T-helper 2 cell (primary cell): ENCODE results near the gene GUSB.
A peak's percentile ranks its signal among the peaks of the same experiment; 100 is the strongest.
"Not testable (repeated sequence)": the region's sequence is repeated elsewhere in the genome, so short reads cannot be mapped to it uniquely, and the experiment has no call there.

Experiments used
- DNase-seq, 5 experiments: peaks; one replicate each; pipeline versions ENCODE4 v3.0.0 to v3.0.0-alpha.2; 2012 to 2022

Gene GUSB

DNA sequence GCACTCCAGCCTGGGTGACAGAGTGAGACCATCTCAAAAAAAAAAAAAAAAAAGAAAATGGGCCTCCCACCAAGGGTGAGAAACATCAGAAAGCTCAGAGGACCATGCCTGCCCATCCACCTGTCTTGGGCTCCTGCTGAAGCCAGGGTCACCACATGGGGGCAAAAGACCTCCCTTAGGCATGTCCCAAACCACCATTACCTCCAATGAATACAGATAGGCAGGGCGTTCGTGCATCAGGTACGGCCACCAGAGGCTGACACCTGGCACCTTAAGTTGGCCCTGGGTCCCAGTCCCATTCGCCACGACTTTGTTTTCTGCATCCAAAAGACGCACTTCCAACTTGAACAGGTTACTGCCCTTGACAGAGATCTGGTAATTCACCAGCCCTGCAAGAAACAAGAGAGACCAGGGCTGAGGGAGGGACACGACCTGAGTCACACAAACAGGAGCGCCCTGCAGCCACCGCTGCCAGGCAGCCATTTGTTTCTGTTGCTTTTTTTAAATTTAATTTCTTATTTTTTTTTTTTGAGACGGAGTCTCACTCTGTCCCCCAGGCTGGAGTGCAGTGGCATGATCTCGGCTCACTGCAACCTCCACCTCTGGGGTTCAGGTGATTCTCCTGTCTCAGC, 6.1 kb downstream of the GUSB start:
- DNase-seq, result no peak

DNA sequence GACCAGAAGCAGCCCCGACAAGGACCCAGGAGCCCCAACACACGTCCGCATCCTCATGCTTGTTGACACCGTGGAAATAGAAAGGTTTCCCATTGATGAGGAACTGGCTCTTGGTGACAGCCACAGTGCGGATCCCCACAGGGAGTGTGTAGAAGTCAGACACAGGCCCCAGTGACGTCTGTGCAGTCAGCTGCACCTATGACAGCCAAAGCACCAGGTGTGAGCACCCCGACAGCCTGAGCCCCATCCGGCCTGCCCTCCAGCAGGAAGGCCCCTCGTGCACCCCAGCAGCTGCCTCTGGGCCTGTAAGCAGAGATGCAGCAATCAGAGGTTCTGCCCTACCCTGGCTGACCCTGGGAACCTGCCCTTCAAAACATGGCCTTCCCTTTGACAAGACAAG, 7.1 kb downstream of the GUSB start:
- no peak for DNase-seq

DNA sequence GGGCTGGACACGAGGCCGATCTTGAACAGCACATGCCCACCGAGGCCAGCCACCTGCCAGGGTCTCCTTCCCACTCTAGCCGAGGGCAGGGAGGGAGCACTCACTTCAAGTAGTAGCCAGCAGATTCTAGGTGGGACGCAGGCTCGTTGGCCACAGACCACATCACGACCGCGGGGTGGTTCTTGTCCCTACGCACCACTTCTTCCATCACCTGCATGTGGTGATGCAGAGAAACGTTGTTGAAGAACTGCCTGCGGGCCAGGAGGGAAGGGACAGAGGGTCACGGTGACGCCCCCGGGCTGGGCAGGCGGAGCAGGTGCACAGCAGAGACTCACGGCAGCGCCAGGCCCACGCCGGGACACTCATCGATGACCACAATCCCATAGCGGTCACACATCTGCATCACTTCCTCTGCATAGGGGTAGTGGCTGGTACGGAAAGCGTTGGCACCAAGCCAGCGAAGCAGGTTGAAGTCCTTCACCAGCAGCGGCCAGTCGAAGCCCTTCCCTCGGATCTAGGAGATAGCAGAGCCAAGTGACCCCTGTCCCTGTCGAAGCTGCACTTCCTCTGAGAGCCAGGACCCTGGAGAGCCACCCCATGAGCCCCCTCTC, 7.7 kb downstream of the GUSB start:
- no peak for DNase-seq

DNA sequence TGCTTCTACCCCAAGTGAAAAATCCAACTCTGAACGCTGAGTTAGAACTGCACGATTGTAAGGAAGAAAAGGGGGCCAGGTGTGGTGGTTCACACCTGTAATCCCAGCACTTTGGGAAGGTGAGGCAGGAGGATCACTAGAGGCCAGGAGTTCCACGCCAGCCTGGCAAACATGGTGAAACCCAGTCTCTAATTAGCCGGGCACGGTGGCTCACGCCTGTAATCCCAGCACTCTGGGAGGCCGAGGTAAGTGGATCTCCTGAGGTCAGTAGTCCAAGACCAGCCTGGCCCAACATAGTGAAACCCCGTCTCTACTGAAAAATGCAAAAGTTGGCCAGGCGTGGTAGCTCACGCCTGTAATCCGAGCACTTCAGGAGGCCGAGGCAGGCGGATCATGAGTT, 9.0 kb downstream of the GUSB start:
- DNase-seq, result no peak

DNA sequence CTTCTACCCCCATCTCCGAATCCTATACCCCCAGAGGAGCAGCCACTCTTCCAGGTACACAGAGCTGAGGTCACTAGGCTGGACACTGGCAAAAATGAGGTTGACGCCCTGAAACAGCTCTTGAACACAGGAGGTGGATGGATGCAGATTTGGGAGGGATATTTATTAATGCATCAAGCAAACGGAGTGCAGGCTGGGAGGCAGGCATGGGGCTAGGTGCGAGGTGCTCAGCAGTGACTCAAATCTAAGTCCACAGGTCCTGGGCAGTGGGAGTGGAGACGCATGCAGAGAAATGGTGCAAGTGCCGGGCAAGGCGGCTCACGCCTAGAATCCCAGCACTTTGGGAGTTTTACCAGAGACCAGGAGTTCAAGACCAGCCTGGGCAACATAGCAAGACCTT, 11.0 kb downstream of the GUSB start:
- no peak for DNase-seq

DNA sequence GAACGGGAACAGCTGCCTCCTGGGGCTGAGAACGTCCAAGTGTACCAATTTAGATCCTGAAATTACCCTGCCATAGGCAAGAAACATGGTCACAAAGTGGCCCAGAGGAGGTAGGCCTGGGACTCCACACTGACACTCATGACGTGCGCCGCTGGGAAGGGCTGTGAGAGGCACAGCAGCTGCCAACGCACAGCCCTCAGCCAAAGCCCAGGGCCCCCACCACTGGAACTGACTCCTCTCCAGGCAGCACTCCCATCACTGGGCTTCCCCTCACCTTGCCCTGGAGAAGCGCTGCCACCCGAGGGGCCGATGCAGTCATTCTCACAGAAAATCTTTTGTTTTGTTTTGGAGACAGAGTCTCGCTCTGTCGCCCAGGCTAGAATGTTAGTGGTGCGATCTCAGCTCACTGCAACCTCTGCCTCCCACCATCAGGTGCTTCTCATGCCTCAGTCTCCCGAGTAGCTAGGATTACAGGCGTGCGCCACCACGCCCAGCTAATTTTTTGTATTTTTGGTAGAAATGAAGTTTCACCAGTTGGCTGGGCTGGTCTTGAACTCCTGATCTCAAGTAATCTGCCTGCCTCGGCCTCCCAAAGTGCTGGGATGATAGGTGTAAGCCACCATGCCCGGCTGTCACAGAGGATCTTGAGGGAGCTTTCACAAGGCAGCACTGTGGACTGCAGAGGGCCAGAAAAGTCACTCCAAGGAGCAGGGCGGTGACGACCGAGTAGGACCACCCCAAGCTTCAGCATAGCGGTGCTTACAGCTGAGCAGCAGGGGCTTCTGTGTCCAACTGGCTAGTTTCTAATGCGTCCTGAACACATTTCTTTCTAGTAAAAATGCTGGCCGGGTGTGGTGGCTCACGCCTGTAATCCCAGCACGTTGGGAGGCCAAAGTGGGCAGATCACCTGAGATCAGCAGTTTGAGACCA, 13.5 kb downstream of the GUSB start:
- DNase-seq, result no peak

DNA sequence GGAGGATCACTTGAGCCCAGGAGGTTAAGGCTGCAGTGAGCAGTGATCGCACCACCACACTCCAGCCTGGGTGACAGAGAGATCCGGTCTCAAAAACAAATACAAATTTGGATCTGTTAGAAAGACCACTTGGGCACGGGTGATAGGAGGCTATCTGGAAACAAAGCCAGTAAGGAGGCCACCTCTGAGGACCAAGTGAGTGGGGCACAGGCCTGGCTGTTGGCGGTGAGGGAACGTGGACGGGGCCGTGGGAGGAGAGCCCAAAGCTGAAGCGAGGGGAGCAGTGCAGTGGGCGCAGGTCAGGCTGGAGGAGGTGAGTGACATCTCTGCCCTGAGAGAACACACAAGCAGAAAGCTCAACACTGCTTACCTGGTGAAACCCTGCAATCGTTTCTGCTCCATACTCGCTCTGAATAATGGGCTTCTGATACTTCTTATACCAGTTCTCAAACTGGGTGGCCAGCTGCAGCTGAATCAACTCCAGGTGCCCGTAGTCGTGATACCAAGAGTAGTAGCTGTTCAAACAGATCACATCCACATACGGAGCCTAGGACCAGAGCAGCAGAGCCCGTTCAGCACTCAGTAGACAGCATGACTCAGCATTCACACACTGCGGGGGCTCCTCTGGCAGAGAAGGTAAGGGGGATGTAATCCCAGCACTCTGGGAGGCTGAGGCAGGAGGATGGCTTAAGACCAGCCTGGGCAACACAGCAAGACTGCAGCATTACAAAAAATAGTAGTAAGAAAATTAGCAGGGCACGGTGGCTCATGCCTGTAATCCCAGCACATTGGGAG, 14.5 kb downstream of the GUSB start:
- no peak for DNase-seq

DNA sequence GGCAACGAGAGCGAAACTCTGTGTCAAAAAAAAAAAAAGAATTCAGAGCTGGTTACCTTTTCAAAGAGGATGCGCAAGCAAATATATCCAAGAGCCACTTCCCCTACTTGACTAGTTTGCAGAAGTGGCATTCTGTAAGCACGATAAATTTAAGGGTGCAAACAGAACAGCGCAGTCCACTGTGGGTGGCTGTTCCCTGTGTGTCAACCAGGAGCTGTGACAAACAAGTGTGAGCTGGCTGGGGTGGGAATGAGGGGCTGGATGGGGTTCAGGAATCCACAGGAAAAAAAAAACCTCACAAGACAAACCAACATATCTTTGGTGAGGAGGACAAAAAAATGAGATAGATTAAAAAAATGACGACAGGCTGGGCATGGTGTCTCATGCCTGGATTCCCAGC, 15.9 kb downstream of the GUSB start:
- no peak for DNase-seq

DNA sequence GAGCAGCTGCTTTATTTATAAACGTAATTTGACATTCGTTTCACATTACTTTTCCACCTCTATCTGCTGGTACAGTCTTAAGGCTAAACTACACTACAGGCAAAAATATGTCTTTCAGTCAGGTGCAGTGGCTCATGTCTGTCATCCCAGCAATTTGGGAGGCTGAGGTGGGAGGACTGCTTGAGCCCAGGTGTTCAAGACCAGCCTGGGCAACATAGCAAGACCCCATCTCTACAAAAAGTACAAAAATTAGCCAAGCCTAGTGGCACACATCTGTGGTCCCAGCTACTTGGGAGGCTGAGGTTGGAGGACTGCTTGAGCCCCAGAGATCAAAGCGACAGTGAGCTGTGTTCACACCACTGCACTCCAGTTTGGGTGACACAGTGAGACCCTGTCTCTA, 17.3 kb downstream of the GUSB start:
- DNase-seq, result not testable (repeated sequence)

DNA sequence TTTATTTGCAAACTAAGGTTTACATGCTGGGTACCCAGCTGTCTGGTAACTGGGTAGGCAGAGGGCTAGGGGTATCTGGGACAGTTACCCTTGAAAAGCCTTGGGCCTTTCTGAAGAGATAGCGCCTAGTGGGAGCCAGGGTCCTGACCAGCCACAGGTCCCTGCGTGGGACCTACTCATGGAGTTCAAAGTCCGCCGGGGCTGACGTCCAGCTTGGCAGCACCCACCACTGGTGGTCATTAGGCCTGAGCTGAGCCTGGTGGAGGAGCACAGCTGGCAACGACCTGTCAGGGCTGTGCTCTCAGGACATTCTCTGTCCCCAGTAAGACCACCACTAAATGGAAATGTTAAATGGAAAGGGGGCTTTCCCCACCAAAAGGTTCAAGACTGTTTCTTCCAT, 20.0 kb downstream of the GUSB start:
- no peak for DNase-seq

DNA sequence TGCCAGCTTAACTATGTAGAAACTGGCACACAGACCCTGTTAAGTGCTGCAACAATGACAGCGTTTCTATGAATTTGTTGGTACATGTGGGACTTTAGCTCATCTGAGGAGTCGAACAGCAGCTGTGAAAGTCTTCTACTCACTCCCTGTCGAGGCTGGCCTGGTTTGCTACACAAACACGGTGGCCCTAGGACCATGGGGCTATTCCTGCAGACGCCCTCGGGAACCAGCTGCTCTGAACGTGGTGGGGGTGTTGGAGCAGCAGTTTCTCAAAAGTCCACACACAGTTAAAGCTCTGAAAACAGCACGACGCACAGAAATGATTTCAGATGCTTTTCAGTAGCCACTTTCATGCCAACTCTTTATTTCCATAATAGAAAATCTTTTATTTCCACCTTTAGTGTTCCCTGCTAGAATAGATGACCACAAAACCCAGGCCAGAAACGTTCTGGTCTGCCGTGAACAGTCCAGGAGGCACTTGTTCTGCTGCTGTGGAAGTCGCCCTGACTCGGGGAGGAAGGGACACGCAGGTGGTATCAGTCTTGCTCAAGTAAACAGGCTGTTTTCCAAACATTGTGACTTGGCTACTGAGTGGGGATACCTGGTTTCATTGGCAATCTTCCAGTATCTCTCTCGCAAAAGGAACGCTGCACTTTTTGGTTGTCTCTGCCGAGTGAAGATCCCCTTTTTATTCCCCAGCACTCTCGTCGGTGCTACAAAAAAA, 21.5 kb downstream of the GUSB start:
- DNase-seq, result no peak

DNA sequence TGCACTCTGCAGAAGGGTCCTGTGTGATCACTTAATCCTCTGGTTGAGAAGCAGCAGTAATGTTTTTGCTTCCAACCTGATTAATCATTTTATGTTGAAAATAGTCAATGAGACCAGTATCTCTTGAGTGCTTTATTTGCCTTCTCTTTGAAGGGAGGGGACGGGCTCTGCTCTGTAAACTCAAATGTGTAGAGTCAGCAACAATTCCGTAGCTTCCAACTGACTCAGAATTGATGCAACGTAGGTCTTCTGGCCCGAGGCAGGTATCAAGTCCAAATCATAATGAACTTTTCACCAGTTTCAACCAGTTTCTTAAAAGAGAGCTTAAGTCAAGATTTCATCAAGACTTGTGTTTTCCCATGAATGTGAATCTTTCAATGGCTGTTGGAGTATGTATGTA, 26.3 kb downstream of the GUSB start:
- DNase-seq, result no peak

DNA sequence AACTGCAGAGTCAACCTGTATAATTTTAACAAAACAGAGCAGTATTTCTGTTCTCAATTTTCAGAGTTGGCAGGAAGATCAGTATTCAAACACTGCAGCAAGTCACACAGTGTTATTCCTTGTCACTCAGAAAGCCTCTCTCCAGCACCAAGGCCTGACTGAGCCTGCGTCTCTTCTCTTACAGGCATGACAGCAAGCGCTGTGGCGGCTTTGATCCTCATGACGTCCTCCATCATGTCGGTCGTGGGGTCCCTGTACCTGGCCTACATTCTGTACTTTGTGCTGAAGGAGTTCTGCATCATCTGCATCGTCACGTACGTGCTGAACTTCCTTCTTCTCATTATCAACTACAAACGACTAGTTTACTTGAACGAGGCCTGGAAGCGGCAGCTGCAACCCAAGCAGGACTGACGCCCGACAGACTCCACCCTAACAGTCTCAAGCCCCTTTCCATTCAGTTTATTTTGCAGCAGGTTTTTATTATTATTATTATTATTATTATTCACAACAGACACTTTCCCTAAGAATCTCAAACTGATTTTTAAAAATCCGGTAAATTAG, 28.0 kb downstream of the GUSB start:
- DNase-seq, result no peak

DNA sequence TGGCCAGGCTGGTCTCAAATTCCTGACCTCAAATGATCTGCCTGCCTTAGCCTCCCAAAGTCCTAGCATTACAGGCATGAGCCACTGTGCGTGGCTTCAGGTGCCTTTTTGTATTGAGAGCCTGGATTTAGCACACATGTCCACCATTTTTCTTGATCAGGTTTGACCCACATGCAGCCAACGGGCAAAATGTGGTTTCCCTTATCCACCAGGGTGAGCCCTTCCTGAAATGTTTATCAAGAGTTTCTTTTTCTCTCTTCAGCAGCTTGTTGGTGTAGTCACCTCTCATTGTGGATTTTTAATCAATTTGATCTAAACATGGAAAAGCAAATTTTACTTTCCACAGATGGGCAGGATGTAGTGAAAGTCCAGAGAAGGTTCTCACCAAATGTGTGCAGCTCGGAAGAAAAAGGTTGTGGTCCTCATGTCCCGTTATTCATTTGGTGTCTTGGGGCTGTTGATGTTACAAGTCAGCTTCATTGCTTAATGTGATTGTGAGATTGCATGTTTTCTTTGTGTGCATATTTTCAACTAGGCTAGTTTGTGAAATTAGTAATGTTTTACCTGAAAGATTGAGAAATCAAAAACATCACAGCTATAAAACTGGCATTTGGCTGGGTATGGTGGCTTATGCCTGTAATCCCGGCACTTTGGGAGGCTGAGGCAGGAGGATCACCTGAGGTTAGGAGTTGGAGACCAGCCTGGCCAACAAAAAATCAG, 28.9 kb downstream of the GUSB start:
- DNase-seq, result no peak

DNA sequence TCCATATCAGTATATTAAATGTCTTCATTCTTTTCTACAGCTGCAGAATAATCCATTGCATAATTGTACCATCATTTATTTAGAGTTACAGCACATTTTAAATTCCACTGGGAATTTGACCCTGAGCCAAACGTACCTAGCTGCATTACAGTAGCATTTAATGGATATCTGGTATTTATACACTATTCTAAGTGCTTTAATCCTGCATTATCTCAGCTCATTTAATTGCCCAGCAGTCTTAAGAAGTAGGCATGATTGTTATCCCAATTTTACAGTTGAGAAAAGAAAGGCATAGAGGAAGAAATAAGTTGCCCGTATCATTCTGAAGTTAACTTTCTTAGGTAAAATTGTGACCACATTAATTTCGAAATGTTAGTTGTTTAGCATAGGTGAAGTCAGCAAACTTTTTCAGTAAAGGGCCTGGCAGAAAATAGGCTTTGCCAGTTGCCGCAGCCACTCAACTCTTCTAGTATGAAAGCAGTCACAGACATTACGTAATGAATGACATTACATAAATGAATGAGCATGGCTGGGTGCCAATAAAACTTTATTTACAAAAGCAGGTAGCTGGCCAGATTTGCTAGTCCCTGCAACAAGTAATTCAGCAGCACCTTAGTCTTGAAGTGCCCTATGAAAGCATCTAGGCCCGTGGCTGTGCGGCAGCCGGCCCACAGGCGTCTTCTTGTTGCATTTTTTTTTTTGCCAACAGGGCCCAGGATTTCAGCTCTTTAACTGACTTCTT, 30.0 kb downstream of the GUSB start:
- no peak for DNase-seq

DNA sequence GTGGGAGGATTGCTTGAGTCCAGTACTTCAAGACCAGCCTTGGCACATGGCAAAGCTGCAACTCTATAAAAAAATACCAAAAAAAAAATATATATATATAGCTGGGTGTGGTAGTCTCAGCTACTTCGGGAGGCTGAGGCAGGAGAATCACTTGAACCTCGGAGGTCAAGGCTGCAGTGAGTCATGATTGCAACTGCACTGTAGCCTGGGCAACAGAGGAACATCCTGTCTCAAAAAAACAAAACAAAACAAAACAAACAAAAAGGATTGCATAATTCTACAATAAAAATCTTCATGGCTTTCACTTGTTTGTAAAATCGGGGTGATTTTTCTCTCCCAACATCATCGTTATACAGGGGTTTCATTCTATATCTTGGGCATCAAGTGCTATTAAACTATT, 35.1 kb downstream of the GUSB start:
- DNase-seq, result peak in 1 of 5 experiments; percentile 20

DNA sequence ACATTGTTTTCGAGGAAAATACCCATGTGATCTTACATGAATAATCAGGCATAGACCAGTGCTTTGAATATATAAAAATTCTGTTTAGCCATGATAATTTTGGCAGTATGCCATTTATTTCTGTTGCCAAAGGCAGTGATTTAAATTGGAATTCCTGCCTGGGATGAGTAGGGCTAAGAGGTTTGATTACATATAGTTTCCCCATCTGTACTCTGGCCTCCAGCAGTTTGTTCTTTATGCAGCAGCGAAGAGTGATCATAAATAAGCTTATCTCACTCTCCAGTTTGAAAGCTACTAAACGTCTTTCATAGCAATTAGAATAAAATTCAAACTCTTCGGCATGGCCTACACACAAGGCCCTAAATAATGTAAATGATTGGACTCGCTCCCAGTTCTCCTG, 36.2 kb downstream of the GUSB start:
- DNase-seq, result not testable (repeated sequence)

DNA sequence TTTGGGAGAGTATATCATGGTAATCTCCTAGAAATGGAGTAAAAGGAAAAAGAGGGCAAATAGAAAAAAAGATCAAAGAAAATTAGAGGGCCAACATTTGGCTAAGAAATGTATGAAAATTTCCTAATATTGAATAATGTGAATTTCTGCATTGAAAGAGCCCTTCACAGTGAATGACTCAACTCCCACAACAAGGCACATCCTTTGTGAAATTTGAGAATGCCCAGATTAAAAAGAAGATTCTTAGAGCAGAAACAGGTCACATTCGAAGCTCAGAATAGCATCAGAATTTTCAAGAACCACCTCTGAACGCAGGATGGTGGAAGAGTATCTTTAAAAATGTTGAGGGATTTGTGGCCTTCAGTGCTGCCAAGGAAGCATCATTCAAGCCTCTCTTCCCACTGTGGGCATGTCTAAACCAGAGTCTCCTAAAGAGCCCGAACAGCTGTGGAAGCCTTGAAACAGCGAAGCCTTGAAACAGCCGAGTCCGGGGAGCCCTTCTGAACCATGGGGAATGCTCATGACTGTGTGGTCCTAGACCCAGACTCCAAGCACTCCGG, 43.6 kb downstream of the GUSB start:
- DNase-seq, result no peak

DNA sequence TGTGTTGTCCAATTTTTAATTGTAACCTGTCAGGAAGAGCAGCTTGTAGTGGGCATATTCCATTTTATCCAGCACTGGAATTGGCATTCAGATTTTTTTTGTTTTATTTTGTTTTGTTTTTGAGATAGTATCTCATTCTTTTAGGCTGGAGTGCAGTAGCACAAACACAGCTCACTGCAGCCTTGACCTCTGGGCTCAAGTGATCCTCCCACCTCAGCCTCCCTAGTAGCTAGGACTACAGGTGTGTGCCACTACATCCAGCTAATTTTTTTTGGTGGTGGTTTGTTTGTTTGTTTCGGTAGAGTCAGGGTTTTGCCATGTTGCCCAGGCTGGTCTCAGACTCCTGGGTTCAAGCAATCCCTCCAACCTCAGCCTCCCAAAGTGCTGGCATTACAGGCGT, 44.7 kb downstream of the GUSB start:
- DNase-seq, result no peak

DNA sequence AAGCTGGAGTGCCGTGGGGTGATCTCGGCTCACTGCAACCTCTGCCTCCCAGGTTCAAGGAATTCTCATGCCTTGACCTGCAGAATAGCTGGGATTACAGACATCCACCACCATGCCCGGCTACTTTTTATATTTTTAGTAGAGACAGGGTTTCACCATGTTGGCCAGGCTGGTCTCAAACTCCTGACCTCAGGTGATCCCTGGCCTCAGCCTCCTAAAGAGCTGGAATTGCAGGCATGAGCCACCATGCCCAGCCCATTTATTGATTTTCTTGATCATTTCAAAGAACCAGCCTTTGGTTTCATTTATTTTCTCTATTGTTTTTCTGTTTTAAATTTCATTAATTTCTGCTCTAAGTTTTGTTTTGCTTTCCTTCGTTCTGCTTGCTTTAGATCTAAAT, 50.3 kb downstream of the GUSB start:
- DNase-seq, result no peak
